GM23248 (cell line): ENCODE results near the gene MPDZ. TPM values are rescaled to one million over a fixed set of nuclear protein-coding genes. Genes with fewer than 3 reads are reported as not detected.
A peak's percentile ranks its signal among the peaks of the same experiment; 100 is the strongest.

Source experiments
- DNase-seq: peaks from one replicate; pipeline ENCODE4 v3.0.0-alpha.2; 2015
- H2AFZ ChIP-seq: fragments of 200-600 bp; sonication (generic); 2 replicates; pipeline ENCODE4 v1.6.1; 2016; ENCODE audit warnings: antibody characterized with exemption
- H3F3A ChIP-seq: fragments of 200-600 bp; sonication (generic); 2 replicates; pipeline ENCODE4 v1.6.1; 2016; ENCODE audit warnings: mild to moderate bottlenecking, antibody characterized with exemption, mixed run types; ENCODE audit not compliant: insufficient read depth
- H3K27ac ChIP-seq: fragments of 200-600 bp; sonication (generic); 2 replicates; pipeline ENCODE4 v1.5.1; 2016; ENCODE audit warnings: mild to moderate bottlenecking
- H3K27me3 ChIP-seq: fragments of 200-600 bp; sonication (generic); replicated peaks from 2 replicates; pipeline ENCODE4 v1.6.1; 2016; ENCODE audit warnings: mild to moderate bottlenecking; ENCODE audit not compliant: insufficient read depth
- H3K36me3 ChIP-seq: fragments of 200-600 bp; sonication (generic); 2 replicates; pipeline ENCODE4 v1.6.1; 2016; ENCODE audit warnings: low read depth, mild to moderate bottlenecking
- H3K4me1 ChIP-seq: fragments of 200-600 bp; sonication (generic); 2 replicates; pipeline ENCODE4 v1.6.1; 2016; ENCODE audit warnings: mild to moderate bottlenecking; ENCODE audit not compliant: insufficient read depth
- H3K4me2 ChIP-seq: fragments of 200-600 bp; sonication (generic); one replicate; pipeline ENCODE4 v1.6.1; 2016; ENCODE audit warnings: mild to moderate bottlenecking; ENCODE audit not compliant: unreplicated experiment
- H3K4me3 ChIP-seq: fragments of 200-600 bp; sonication (generic); 2 replicates; pipeline ENCODE4 v1.5.1; 2016; ENCODE audit warnings: mild to moderate bottlenecking
- H3K79me2 ChIP-seq: fragments of 200-600 bp; sonication (generic); 2 replicates; pipeline ENCODE4 v1.6.1; 2016; ENCODE audit warnings: mild to moderate bottlenecking; ENCODE audit not compliant: insufficient read depth
- H3K9ac ChIP-seq: fragments of 200-600 bp; sonication (generic); 2 replicates; pipeline ENCODE4 v1.6.1; 2016; ENCODE audit warnings: mild to moderate bottlenecking
- H3K9me2 ChIP-seq: fragments of 200-600 bp; sonication (generic); 2 replicates; pipeline ENCODE4 v1.6.1; 2016; ENCODE audit warnings: mixed run types, mild to moderate bottlenecking, moderate library complexity; ENCODE audit not compliant: insufficient read depth
- H3K9me3 ChIP-seq: fragments of 200-600 bp; sonication (generic); one replicate; pipeline ENCODE4 v1.6.1; 2017; ENCODE audit warnings: low read depth
- H4K20me1 ChIP-seq: fragments of 200-600 bp; sonication (generic); 2 replicates; pipeline ENCODE4 v1.6.0; 2016; ENCODE audit not compliant: insufficient read depth
- EZH2 ChIP-seq: fragments of 200-600 bp; sonication (generic); IDR thresholded peaks from 2 replicates; pipeline ENCODE4 v1.6.1; 2018; ENCODE audit warnings: antibody characterized with exemption, mild to moderate bottlenecking; ENCODE audit not compliant: insufficient read depth, poor library complexity, severe bottlenecking
- EZH2phosphoT487 ChIP-seq: fragments of 200-600 bp; sonication (generic); IDR thresholded peaks from 2 replicates; pipeline ENCODE4 v1.6.1; 2018; ENCODE audit warnings: antibody characterized with exemption, moderate library complexity, mild to moderate bottlenecking, low read depth; ENCODE audit not compliant: insufficient read depth
- WGBS, 2 experiments: methylation state at CpG; one replicate each; pipeline ENCODE4 v1.1.6; 2015 to 2017; ENCODE audit warnings: low lambda C conversion rate in 2 of 2, low coverage in 1 of 2; ENCODE audit errors: missing lambda C conversion rate in 2 of 2; 5-methylcytosine and 5-hydroxymethylcytosine counted together
- in situ Hi-C: fragments of 300-500 bp; cut with MboI; formaldehyde crosslinking; loops from 2 replicates; pipeline ENCODE4 v1.15.0; 2020
- polyA plus RNA-seq: library from polyadenylated mRNA; unstranded; fragments of >200 nt; fragmentation: Nextera tagmentation; extraction: Ambion mirVana; gene quantifications from 2 replicates; pipeline ENCODE4 v1.2.1, GENCODE V29; 2016
- total RNA-seq: library from RNA; depleted of rRNA; stranded (reverse); fragments of >200 nt; shearing (Covaris generic); gene quantifications from 2 replicates; pipeline ENCODE4 v1.2.3, GENCODE V29; 2014

The MPDZ gene
- total and polyA plus RNA-seq, 2 experiments from 2014 or later, result 17.2 to 31.9 TPM

DNA sequence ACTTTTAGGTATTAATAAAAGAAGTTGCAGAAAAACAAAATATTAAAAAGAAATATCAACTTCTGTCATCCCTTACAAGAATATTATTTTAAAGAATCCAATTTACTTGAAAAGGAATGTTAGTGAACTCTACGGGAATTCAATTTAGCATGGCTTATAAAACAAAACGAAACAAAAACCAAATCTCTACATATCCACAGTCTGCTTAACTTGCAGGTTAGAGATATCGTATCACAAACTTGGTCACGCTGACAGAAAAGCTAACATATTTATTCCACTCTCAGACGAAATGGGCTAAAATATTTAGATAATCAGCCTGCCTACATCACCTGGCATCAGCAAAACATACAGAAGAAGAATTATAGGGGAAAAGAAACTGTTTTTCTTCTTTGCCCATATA, 92.7 kb downstream of the MPDZ start:
- H3K9me3 ChIP-seq, result no peaks in the 10 kb centered on the region
- H3K4me2 ChIP-seq, result no peak overlapping the region
- no peaks in the 10 kb centered on the region for H3F3A ChIP-seq
- H4K20me1 ChIP-seq, result no peaks in the 10 kb centered on the region
- DNase-seq, result no peak
- no peak overlapping the region for H3K27ac ChIP-seq
- in situ Hi-C loops, result no loop called here
- H3K27me3 ChIP-seq, result no peaks in the 10 kb centered on the region
- TF ChIP-seq EZH2phosphoT487 (no peak), EZH2 (no peak)
- H3K9ac ChIP-seq, result no peak overlapping the region
- 98 to 99% methylated on average over 5 of the region's 5 CpGs for WGBS, 2 experiments
- no peaks in the 10 kb centered on the region for H3K9me2 ChIP-seq
- no peak overlapping the region for H3K4me3 ChIP-seq
- H3K36me3 ChIP-seq, result peaks cover 43% of the 10 kb centered on the region
- no peak overlapping the region for H2AFZ ChIP-seq
- no peaks in the 10 kb centered on the region for H3K79me2 ChIP-seq
- H3K4me1 ChIP-seq, result 0 out of 2 replicates have a peak, but pooled peaks cover 2% of the 10 kb centered on the region

DNA sequence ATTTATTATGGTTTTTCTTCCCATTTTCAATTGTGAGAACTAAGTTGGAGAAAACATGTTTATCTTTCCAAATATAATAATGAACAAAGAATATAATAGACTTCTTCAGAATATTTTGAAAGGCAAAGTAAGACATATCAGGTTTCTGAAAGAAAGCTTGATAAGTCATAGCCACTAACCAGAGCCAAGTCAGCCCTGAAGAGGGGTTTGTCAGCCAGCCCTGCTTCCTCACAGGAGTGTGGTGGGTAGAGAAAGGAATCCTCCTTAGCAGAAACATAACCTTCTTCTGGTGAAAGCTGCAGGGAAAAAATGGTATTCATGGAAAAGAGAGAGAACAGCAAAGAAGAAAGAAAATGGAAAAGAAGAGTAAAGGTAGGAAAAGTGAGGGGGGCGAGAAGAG, 93.4 kb downstream of the MPDZ start:
- Histone ChIP-seq H3K9me3 (no peaks in the 10 kb centered on the region), H3K9me2 (no peaks in the 10 kb centered on the region), H2AFZ (no peak overlapping the region), H3K27ac (no peak overlapping the region), H3F3A (no peaks in the 10 kb centered on the region), H3K79me2 (no peaks in the 10 kb centered on the region), H3K4me3 (no peak overlapping the region), H3K27me3 (no peaks in the 10 kb centered on the region), H4K20me1 (no peaks in the 10 kb centered on the region), H3K9ac (no peak overlapping the region), H3K4me2 (no peak overlapping the region), H3K4me1 (0 out of 2 replicates have a peak, but pooled peaks cover 7% of the 10 kb centered on the region), H3K36me3 (peaks cover 44% of the 10 kb centered on the region)
- 94 to 100% methylated on average over 1 of the region's 1 CpG for WGBS, 2 experiments
- TF ChIP-seq EZH2phosphoT487 (no peak), EZH2 (no peak)
- no peak for DNase-seq
- in situ Hi-C loops, result no loop called here

DNA sequence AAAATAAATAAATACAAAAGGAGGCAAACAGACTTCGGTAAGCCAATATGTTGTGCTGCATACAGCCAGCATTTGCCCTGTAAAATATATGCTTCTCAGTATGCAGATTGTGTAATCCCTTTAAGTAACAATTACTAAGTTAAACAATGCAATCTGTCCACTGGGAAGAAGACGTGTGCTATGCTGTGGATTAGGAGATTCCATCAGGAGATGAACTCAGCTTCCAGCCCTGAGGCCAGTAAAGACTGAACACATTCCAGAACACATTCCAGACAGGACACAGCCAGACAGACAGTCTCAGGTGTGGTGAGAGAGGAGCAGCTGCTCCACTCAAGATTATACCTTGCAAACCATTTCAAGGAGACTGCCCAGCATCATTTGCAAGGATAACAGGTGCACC, 97.8 kb downstream of the MPDZ start:
- H3K4me3 ChIP-seq, result no peak overlapping the region
- 0 out of 2 replicates have a peak, but pooled peaks cover 7% of the 10 kb centered on the region for H3K4me1 ChIP-seq
- no peak overlapping the region for H3K4me2 ChIP-seq
- 72 to 78% methylated on average over 2 of the region's 2 CpGs for WGBS, 2 experiments
- in situ Hi-C loops, result no loop called here
- H3F3A ChIP-seq, result no peaks in the 10 kb centered on the region
- no peak overlapping the region for H3K9ac ChIP-seq
- peaks cover 33% of the 10 kb centered on the region for H3K36me3 ChIP-seq
- TF ChIP-seq EZH2, result no peak
- TF ChIP-seq EZH2phosphoT487, result no peak
- H3K79me2 ChIP-seq, result no peaks in the 10 kb centered on the region
- H3K9me3 ChIP-seq, result no peaks in the 10 kb centered on the region
- H4K20me1 ChIP-seq, result no peaks in the 10 kb centered on the region
- no peaks in the 10 kb centered on the region for H3K9me2 ChIP-seq
- DNase-seq, result peak; percentile 1
- no peak overlapping the region for H3K27ac ChIP-seq
- no peaks in the 10 kb centered on the region for H3K27me3 ChIP-seq
- H2AFZ ChIP-seq, result no peak overlapping the region

DNA sequence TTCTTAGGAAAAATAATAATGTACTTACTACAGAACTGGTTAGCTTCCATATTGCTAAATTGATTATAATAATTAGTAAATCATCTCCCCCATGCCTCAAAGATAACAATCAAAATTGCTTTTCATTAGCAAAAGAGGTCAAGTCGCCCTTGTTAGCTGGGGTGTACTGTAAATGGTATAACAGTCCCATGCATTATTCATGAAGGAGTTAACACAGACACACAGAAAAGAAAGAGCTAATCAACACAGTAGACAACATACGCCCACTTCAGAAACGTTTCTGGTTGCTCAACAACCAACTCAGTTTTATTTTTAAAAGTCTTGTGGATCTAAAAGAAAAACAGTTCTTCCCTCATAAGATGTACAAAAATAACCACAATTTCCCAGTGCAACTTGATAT, 100.2 kb downstream of the MPDZ start:
- Histone ChIP-seq H3K4me1 (0 out of 2 replicates have a peak, but pooled peaks cover 7% of the 10 kb centered on the region), H3K36me3 (peaks cover 43% of the 10 kb centered on the region), H4K20me1 (no peaks in the 10 kb centered on the region), H3K9ac (no peak overlapping the region), H3K4me3 (no peak overlapping the region), H3K79me2 (no peaks in the 10 kb centered on the region), H3F3A (no peaks in the 10 kb centered on the region), H3K27ac (no peak overlapping the region), H3K9me3 (no peaks in the 10 kb centered on the region), H3K27me3 (no peaks in the 10 kb centered on the region), H2AFZ (no peak overlapping the region), H3K9me2 (no peaks in the 10 kb centered on the region), H3K4me2 (no peak overlapping the region)
- TF ChIP-seq EZH2phosphoT487, result no peak
- TF ChIP-seq EZH2, result no peak
- no peak for DNase-seq
- WGBS, 2 experiments, result 66 to 67% methylated on average over 3 of the region's 3 CpGs
- in situ Hi-C loops, result no loop called here

DNA sequence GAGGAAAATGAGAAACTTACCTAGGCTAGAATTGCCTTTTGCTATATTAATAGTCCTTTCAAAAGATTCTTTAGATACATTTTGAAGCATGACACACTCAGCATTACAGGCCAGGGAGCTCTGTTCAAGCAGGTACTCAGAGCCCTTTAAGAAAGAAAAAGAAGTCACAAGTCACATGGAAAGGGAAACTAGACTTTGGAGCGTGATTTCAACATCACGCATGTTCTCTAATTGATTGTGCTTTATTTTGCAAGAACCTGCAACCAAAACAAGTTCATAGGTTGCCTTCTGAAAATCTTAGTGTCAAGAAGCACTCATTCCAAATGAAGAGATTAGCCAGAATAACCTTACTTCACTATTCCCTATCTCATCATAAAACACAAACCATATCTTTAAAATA, 103.8 kb downstream of the MPDZ start:
- WGBS, 2 experiments, result 97 to 100% methylated on average over 2 of the region's 2 CpGs
- DNase-seq, result no peak
- Histone ChIP-seq H3K79me2 (no peaks in the 10 kb centered on the region), H4K20me1 (no peaks in the 10 kb centered on the region), H3K4me3 (no peak overlapping the region), H3K27me3 (no peaks in the 10 kb centered on the region), H3K27ac (no peak overlapping the region), H2AFZ (no peak overlapping the region), H3K9me3 (no peaks in the 10 kb centered on the region), H3K36me3 (peaks cover 33% of the 10 kb centered on the region), H3K9me2 (no peaks in the 10 kb centered on the region), H3K4me2 (no peak overlapping the region), H3K9ac (no peak overlapping the region), H3F3A (no peaks in the 10 kb centered on the region), H3K4me1 (no peaks in the 10 kb centered on the region)
- TF ChIP-seq EZH2phosphoT487 (no peak), EZH2 (no peak)
- in situ Hi-C loops, result no loop called here
